Measurements from ENCODE around the gene RBM15B. TPM values are rescaled to one million over a fixed set of nuclear protein-coding genes. Genes with fewer than 3 reads are reported as not detected.

RBM15B gene
- total and polyA plus RNA-seq, 2 experiments from 2014 or later: 16.3 to 57.9 TPM

GRCh38 chr3:51379301-51379700 is 11.8 kb upstream of the RBM15B start:
- Mint-ChIP-seq H3K4me1 (peaks cover 19% of the 10 kb centered on the region), H3K27ac (0 out of 2 replicates have a peak overlapping the region, but pooled peaks have one; percentile 36), H3K4me3 (no peak overlapping the region), H3K9me3 (no peaks in the 10 kb centered on the region; the same call in 2 of the 3 replicates), H3K36me3 (ENCODE audit: low read depth) (peaks cover 3% of the 10 kb centered on the region; the same call in 1 of the 3 replicates), H3K27me3 (ENCODE audit: insufficient read depth, low read depth, poor library complexity) (peaks cover 4% of the 10 kb centered on the region)
- Histone ChIP-seq H3K36me3 (ENCODE audit: insufficient read depth) (no peaks in the 10 kb centered on the region), H3K79me2 (replicated peaks; ENCODE audit: insufficient read depth) (peaks cover 10% of the 10 kb centered on the region), H3K4me2 (no peak overlapping the region), H3K4me3 (no peak overlapping the region), H3K9me2 (ENCODE audit: insufficient read depth) (no peaks in the 10 kb centered on the region), H3K27ac (ENCODE audit: low read depth) (no peak overlapping the region), H3K27me3 (ENCODE audit: insufficient read depth) (no peaks in the 10 kb centered on the region), H3K4me1 (ENCODE audit: insufficient read depth) (peaks cover 15% of the 10 kb centered on the region), H4K20me1 (replicated peaks; ENCODE audit: insufficient read depth) (no peaks in the 10 kb centered on the region), H3F3A (replicated peaks; ENCODE audit: low read depth) (no peaks in the 10 kb centered on the region; the same call in 1 of the 2 replicates), H2AFZ (no peak overlapping the region)
- no peak for DNase-seq (ENCODE audit: low spot score)
- ATAC-seq: no peak
- TF ChIP-seq EZH2 (IDR thresholded peaks at IDR 0.05; ENCODE audit: low read depth, unreplicated experiment) (no peak), STAT1 (IDR thresholded peaks at IDR 0.05; ENCODE audit: unreplicated experiment) (no peak), EZH2phosphoT487 (IDR thresholded peaks at IDR 0.05; ENCODE audit: unreplicated experiment) (no peak), POLR2AphosphoS5 (IDR thresholded peaks at IDR 0.05; ENCODE audit: low read depth) (no peak), CTCF (conservative IDR thresholded peaks at IDR 0.05; ENCODE audit: low read depth in 2 of 2) (no peak), ZNF462 (CRISPR knock-in tag; IDR thresholded peaks at IDR 0.05) (no peak), CREB1 (CRISPR knock-in tag; IDR thresholded peaks at IDR 0.05; ENCODE audit: low read depth) (no peak), REST (IDR thresholded peaks at IDR 0.05; ENCODE audit: unreplicated experiment) (no peak), ETS1 (IDR thresholded peaks at IDR 0.05) (no peak), JUNB (IDR thresholded peaks at IDR 0.05; ENCODE audit: unreplicated experiment) (no peak), ZNF331 (CRISPR knock-in tag; IDR thresholded peaks at IDR 0.05; ENCODE audit: low read depth) (no peak), ZNF114 (CRISPR knock-in tag; IDR thresholded peaks at IDR 0.05) (no peak), NANOG (IDR thresholded peaks at IDR 0.05; ENCODE audit: borderline replicate concordance) (no peak)
